IMR-90 (cell line): ENCODE results near the gene KLF8. TPM values are rescaled to one million over a fixed set of nuclear protein-coding genes. Genes with fewer than 3 reads are reported as not detected.

ENCODE experiments used
- ATAC-seq: fragments of 200-7000 bp; cut with Tn5 transposase; 2 replicates; pipeline ENCODE4 v1.9.1; 2020; ENCODE audit warnings: low read depth, mild to moderate bottlenecking, moderate library complexity
- BruUV-seq: library from RNA; stranded (reverse); fragments of 400-500 nt; replicated peaks from 2 replicates; lab custom pipeline; 2021; lab: Mats Ljungman, UMichigan
- CTCF ChIA-PET: fragments of 300-600 bp; formaldehyde crosslinking; extraction: SDS; loops from one replicate; lab custom pipeline; 2021; ENCODE audit warnings: antibody characterized with exemption; lab: Yijun Ruan, JAX
- POLR2A ChIA-PET: fragments of 300-600 bp; sonication (Branson Sonifier 250); formaldehyde crosslinking; loops from one replicate; lab custom pipeline; 2022; ENCODE audit warnings: antibody characterized with exemption; ENCODE audit not compliant: unreplicated experiment; lab: Charles Lee
- DNase-seq: peaks from one replicate; pipeline ENCODE4 v3.0.0; 2013
- H2AFZ ChIP-seq: replicated peaks from 2 replicates; pipeline ENCODE3; 2013; ENCODE audit warnings: low read length, mild to moderate bottlenecking; ENCODE audit not compliant: poor library complexity
- H2AK5ac ChIP-seq: 2 replicates; pipeline ENCODE4 v1.6.1; 2013; ENCODE audit warnings: low read depth, low read length, inconsistent platforms
- H2AK9ac ChIP-seq: replicated peaks from 2 replicates; pipeline ENCODE3; 2013; ENCODE audit warnings: mild to moderate bottlenecking, low read depth, low read length, moderate library complexity; ENCODE audit not compliant: poor library complexity
- H2BK120ac ChIP-seq: 2 replicates; pipeline ENCODE4 v1.6.1; 2013; ENCODE audit warnings: low read depth, low read length, inconsistent platforms
- H2BK15ac ChIP-seq: 3 replicates; pipeline ENCODE4 v1.6.1; 2013; ENCODE audit warnings: low read depth, low read length, inconsistent platforms
- H2BK20ac ChIP-seq: 2 replicates; pipeline ENCODE4 v1.6.1; 2013; ENCODE audit warnings: low read depth, mild to moderate bottlenecking, inconsistent platforms, low read length, moderate library complexity
- H2BK5ac ChIP-seq: 2 replicates; pipeline ENCODE4 v1.6.1; 2013; ENCODE audit warnings: mild to moderate bottlenecking, low read depth, low read length, inconsistent platforms; ENCODE audit not compliant: poor library complexity, severe bottlenecking
- H3K14ac ChIP-seq: replicated peaks from 2 replicates; pipeline ENCODE4 v1.6.1; 2013; ENCODE audit warnings: low read depth, low read length, inconsistent platforms
- H3K18ac ChIP-seq: 2 replicates; pipeline ENCODE4 v1.6.1; 2013; ENCODE audit warnings: low read depth, low read length, control low read depth
- H3K23ac ChIP-seq: 2 replicates; pipeline ENCODE4 v1.6.1; 2013; ENCODE audit warnings: low read depth, low read length, inconsistent platforms
- H3K27ac ChIP-seq: 2 replicates; pipeline ENCODE4 v1.5.1; 2013; ENCODE audit warnings: mild to moderate bottlenecking, control low read depth, low read length; ENCODE audit not compliant: insufficient read depth
- H3K27me3 ChIP-seq: 2 replicates; pipeline ENCODE4 v1.6.1; 2013; ENCODE audit warnings: low read length; ENCODE audit not compliant: control insufficient read depth, insufficient read depth
- H3K36me3 ChIP-seq: 2 replicates; pipeline ENCODE4 v1.6.1; 2013; ENCODE audit warnings: low read length, mixed read lengths; ENCODE audit not compliant: control insufficient read depth, insufficient read depth
- H3K4ac ChIP-seq: 2 replicates; pipeline ENCODE4 v1.6.1; 2013; ENCODE audit warnings: low read depth, low read length, inconsistent platforms
- H3K4me1 ChIP-seq: 2 replicates; pipeline ENCODE4 v1.6.1; 2013; ENCODE audit warnings: low read length, mixed read lengths; ENCODE audit not compliant: control insufficient read depth, insufficient read depth
- H3K4me2 ChIP-seq: 2 replicates; pipeline ENCODE4 v1.6.1; 2013; ENCODE audit warnings: low read depth, mild to moderate bottlenecking, control low read depth, low read length, moderate library complexity
- H3K4me3 ChIP-seq: 2 replicates; pipeline ENCODE4 v1.5.1; 2013; ENCODE audit warnings: low read depth, mild to moderate bottlenecking, control low read depth, low read length, moderate library complexity; ENCODE audit not compliant: insufficient read depth
- H3K56ac ChIP-seq: 2 replicates; pipeline ENCODE4 v1.6.1; 2013; ENCODE audit warnings: low read length, inconsistent platforms; ENCODE audit not compliant: insufficient read depth; ENCODE audit errors: extremely low read depth
- H3K79me1 ChIP-seq, 2 experiments: 2 replicates each; pipeline ENCODE4 v1.6.1; 2013; ENCODE audit warnings: low read length in 2 of 2, inconsistent platforms in 1 of 2, low read depth in 1 of 2
- H3K9ac ChIP-seq: 2 replicates; pipeline ENCODE4 v1.6.1; 2013; ENCODE audit warnings: low read depth, low read length, control low read depth
- H3K9me1 ChIP-seq: 2 replicates; pipeline ENCODE4 v1.6.1; 2013; ENCODE audit warnings: low read length, inconsistent platforms; ENCODE audit not compliant: insufficient read depth
- H3K9me3 ChIP-seq: 2 replicates; pipeline ENCODE4 v1.6.1; 2013; ENCODE audit warnings: low read length; ENCODE audit not compliant: control insufficient read depth, insufficient read depth
- H4K20me1 ChIP-seq: 2 replicates; pipeline ENCODE4 v1.6.1; 2013; ENCODE audit warnings: low read length, inconsistent platforms; ENCODE audit not compliant: insufficient read depth
- H4K5ac ChIP-seq: 2 replicates; pipeline ENCODE4 v1.6.1; 2013; ENCODE audit warnings: mild to moderate bottlenecking, low read depth, low read length, control low read depth
- H4K8ac ChIP-seq, 2 experiments: 2 replicates each; pipeline ENCODE4 v1.6.1; 2013; ENCODE audit warnings: low read depth in 2 of 2, low read length in 2 of 2, control low read depth in 1 of 2, inconsistent platforms in 1 of 2
- H4K91ac ChIP-seq: 2 replicates; pipeline ENCODE4 v1.6.1; 2013; ENCODE audit warnings: low read depth, low read length, inconsistent platforms; ENCODE audit not compliant: insufficient read depth
- BHLHE40 ChIP-seq: fragments of 150-350 bp; IDR thresholded peaks from 2 replicates; pipeline ENCODE4 v1.6.1; 2016; ENCODE audit warnings: mild to moderate bottlenecking, low read depth, low read length
- CHD1 ChIP-seq: IDR thresholded peaks from 2 replicates; pipeline ENCODE4 v1.6.1; 2012; ENCODE audit warnings: low read depth, low read length, improper control_type of control experiment
- ELK1 ChIP-seq: fragments of 150-350 bp; IDR thresholded peaks from 2 replicates; pipeline ENCODE4 v1.6.1; 2016; ENCODE audit warnings: low read depth, mild to moderate bottlenecking, low read length, moderate library complexity, borderline replicate concordance
- MAFK ChIP-seq: IDR thresholded peaks from 2 replicates; pipeline ENCODE4 v1.6.1; 2012; ENCODE audit warnings: low read depth, low read length, improper control_type of control experiment
- RAD21 ChIP-seq: IDR thresholded peaks from 2 replicates; pipeline ENCODE4 v1.6.1; 2012; ENCODE audit warnings: low read length, improper control_type of control experiment
- RFX5 ChIP-seq: IDR thresholded peaks from 2 replicates; pipeline ENCODE4 v1.8.0; 2012; ENCODE audit warnings: low read depth, mild to moderate bottlenecking, low read length, moderate library complexity
- WGBS, 2 experiments: methylation state at CpG; one replicate each; pipeline versions ENCODE4 v1.1.5 to v1.1.7; 2013; ENCODE audit warnings: missing lambda C conversion rate in 2 of 2; ENCODE audit not compliant: insufficient read length in 1 of 2; ENCODE audit errors: extremely low coverage in 2 of 2; 5-methylcytosine and 5-hydroxymethylcytosine counted together
- dilution Hi-C: fragments of 300-500 bp; cut with HindIII; formaldehyde crosslinking; loops from one replicate; pipeline ENCODE4 v1.14.3; 2018; ENCODE audit warnings: low sequenced_read_pairs; ENCODE audit not compliant: unreplicated experiment
- in situ Hi-C: fragments of 300-500 bp; cut with MboI; formaldehyde crosslinking; loops from 3 replicates; pipeline ENCODE4 v1.14.3; 2019; ENCODE audit warnings: low sequenced_read_pairs, inconsistent platforms, mixed read lengths
- intact Hi-C: fragments of 100-400 bp; cut with micrococcal nuclease; formaldehyde crosslinking; loops from 2 replicates; pipeline ENCODE4 v1.10.0; 2022
- polyA plus RNA-seq, 3 experiments: library from polyadenylated mRNA; depleted of rRNA; stranded (reverse); fragments of >200 nt; gene quantifications; 2 replicates each; pipeline ENCODE4 v1.2.3, GENCODE V29; 2012; ENCODE audit warnings: low replicate concordance in 1 of 3
- total RNA-seq: library from RNA; depleted of rRNA; stranded (reverse); fragments of >200 nt; gene quantifications from 2 replicates; pipeline ENCODE4 v1.2.3, GENCODE V29; 2012
- TF ChIP-seq, protein P1 (sequence below): fragments of 150-350 bp; IDR thresholded peaks from 2 replicates; pipeline ENCODE4 v1.6.1; 2017; ENCODE audit warnings: mild to moderate bottlenecking, antibody characterized with exemption, low read length, low read depth

The KLF8 gene
- total and polyA plus RNA-seq, 2 of the 4 experiments (the other 2 are of a cell fraction), result 0.07 TPM; not detected in 1

- H3K4me1 ChIP-seq, result no peaks in the 10 kb centered on the region
- no peaks in the 10 kb centered on the region for H4K20me1 ChIP-seq
- no peak overlapping the region for H3K18ac ChIP-seq
- ATAC-seq, result no peak
- no peaks in the 10 kb centered on the region for H3K79me1 ChIP-seq
- WGBS, 2 experiments, result 78% methylated on average over 8 of the region's 28 CpGs; no CpG with 5 or more reads in 1 of the 2 experiments
- H2AFZ ChIP-seq, result no peak overlapping the region
- no peak overlapping the region for H2BK15ac ChIP-seq
- intact Hi-C loops (no loop called here), dilution Hi-C loops (no loop called here), in situ Hi-C loops (no loop called here)
- no peaks in the 10 kb centered on the region for H3K27me3 ChIP-seq
- H3K4ac ChIP-seq, result no peak overlapping the region
- H4K91ac ChIP-seq, result no peak overlapping the region
- H3K27ac ChIP-seq, result no peak overlapping the region
- ChIA-PET CTCF (interaction anchor here (0.7 kb wide), 1 partner anchor 1375 kb away, joined by 3 read pairs; no protein-coding TSS in a partner anchor), POLR2A (no interaction called here)
- no peak overlapping the region for H3K9ac ChIP-seq
- no peak overlapping the region for H2BK120ac ChIP-seq
- no TSS peak for BruUV-seq
- no peak overlapping the region for H4K5ac ChIP-seq
- H3K14ac ChIP-seq, result no peak overlapping the region
- no peak overlapping the region for H3K4me2 ChIP-seq
- H3K9me1 ChIP-seq, result no peaks in the 10 kb centered on the region
- no peak overlapping the region for H2BK5ac ChIP-seq
- H2AK9ac ChIP-seq, result no peak overlapping the region
- DNase-seq, result no peak
- 0 out of 2 replicates have a peak, but pooled peaks cover 2% of the 10 kb centered on the region for H3K9me3 ChIP-seq
- H4K8ac ChIP-seq, result no peak overlapping the region
- H3K4me3 ChIP-seq, result no peak overlapping the region
- no peak overlapping the region for H2AK5ac ChIP-seq
- H3K56ac ChIP-seq, result no peak overlapping the region
- H3K23ac ChIP-seq, result no peak overlapping the region
- TF ChIP-seq RFX5, result no peak
- TF ChIP-seq, protein P1, sequence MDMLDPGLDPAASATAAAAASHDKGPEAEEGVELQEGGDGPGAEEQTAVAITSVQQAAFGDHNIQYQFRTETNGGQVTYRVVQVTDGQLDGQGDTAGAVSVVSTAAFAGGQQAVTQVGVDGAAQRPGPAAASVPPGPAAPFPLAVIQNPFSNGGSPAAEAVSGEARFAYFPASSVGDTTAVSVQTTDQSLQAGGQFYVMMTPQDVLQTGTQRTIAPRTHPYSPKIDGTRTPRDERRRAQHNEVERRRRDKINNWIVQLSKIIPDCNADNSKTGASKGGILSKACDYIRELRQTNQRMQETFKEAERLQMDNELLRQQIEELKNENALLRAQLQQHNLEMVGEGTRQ, result no peak
- TF ChIP-seq RAD21, result no peak
- TF ChIP-seq CHD1, result no peak
- TF ChIP-seq ELK1, result no peak
- TF ChIP-seq MAFK, result no peak
- no peak for TF ChIP-seq BHLHE40
- H3K36me3 ChIP-seq, result no peaks in the 10 kb centered on the region
- no peak overlapping the region for H2BK20ac ChIP-seq
These were observed 9.6 kb upstream of the KLF8 start for GRCh38 chrX:56222473-56223000.
